ENCODE data around the gene PRRT2.
"Not testable (repeated sequence)": the region's sequence is repeated elsewhere in the genome, so short reads cannot be mapped to it uniquely, and the experiment has no call there.

The PRRT2 gene

DNA sequence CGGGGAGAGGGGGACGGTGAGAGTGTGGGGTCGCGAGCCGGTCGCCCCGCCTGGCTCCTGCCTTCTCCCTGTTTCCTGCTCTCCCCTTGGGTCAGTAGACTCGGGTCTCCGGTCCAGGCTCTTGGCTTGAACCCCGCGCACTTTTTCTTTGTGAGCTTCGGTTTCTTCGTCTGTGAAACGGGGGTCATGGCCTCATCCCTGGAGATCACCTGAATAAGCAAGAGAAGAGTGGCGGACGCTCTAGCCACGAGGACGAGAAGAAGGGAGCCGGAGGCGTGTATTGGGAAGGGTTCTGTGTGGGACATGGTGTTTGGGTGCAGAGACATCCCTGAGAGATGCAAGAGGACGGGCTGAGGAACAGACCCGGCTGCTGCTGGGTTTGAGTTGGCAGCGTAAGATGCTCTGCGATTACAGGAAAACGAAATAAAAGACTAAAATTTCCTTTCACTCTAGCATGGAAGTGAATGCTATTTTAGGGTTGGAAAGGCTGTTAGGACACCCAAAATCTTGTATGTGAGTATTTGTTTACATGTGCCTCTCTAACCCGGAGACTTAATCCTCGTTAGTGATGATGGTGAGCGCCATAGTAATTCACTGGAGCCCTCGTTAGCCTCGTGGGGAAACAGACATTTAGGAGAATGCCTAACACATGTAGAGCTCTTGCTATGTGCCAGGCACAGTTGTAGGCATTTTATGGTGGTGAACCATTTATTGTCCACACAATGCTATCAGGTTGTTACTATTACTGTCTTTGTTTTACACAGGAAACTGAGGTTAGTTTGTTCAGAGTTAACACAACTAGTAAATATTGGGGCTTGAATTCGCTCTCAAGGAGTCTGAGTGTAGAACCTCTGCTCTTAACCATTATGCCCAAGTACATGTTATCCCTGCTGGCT, 20.8 kb upstream of the PRRT2 start:
- DNase-seq (ENCODE audit: low spot score), result no peak

DNA sequence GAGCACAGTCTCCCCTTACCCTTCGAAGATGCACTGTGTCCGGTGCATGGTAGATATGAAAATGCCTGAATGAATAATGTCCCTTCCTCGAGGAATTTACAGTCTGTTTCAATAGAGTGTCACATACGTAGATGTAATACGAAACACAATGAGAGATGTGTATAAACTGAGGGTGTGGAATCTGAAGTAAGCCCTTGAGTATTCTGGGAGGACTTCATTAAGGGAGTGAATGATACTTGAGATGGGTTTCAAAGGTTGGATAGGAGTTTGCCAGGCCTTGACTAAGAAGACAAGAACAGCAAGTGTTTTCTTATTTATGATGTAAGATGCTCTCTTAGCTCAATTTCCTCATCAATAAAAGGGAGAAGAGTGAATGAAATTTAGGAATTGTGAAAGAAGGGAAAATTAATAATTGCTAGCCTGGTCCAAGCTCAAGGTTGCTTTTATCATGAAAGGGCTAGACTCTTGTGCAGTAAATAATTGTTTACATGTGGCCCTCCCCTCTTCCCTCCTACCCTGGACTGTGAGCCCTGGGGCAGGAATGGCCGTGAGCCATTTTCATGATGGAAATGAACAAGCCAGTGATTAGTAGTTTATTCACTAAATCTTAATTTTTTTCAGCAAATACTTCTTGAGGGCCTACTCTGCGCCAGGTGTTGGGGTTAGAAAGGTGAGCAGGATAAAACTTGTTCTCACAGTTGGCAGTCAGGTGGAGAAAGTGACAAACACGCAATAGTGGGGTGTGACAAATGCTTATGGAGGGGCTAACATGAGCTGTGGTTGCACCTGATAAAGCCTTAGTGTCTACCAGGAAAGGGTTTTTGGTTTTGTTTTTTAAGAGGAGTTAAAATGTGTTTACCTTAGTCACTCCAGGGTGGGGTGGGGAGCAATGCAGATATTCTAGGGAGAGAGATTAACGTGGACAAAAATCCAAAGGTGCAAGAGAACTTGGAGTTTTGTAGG, 19.9 kb upstream of the PRRT2 start:
- no peak for DNase-seq (ENCODE audit: low spot score)

DNA sequence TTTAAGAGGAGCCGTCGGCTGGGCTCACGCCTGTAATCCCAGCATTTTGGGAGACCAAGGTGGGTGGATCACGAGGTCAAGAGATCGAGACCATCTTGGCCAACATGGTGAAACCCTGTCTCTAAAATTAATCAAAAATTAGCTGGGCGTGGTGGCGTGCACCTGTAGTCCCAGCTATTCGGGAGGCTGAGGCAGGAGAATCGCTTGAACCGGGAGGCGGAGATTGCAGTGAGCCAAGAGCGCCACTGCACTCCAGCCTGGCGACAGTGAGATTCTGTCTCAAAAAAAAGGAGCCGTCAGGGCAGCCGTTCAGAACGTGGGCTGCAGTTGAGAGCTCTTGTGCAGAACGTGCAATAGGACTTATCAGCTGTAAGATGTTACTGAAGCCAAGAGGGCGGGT, 18.8 kb upstream of the PRRT2 start:
- not testable (repeated sequence) for DNase-seq (ENCODE audit: low spot score)

DNA sequence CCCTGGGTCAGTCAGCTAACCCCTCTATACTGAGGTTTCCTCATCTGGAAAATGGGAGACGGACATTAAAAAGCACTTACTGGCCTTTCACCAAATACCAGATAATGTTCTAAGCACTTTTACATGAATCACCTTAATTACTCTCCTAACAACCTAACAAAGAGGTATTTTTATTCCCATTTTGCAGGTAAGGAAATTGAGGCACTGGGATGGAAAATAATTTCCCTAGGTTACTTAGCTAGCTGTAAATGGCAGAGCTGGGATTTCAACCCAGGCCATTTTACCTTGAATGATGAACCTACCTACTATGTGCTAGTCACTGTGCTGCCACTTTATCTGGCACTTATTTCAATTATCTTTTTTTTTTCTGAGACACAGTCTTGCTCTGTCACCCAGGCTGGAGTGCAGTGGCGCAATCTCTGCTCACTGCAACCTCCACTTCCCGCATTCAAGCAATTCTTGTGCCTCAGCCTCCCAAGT, 17.7 kb upstream of the PRRT2 start:
- DNase-seq (ENCODE audit: low spot score), result no peak

DNA sequence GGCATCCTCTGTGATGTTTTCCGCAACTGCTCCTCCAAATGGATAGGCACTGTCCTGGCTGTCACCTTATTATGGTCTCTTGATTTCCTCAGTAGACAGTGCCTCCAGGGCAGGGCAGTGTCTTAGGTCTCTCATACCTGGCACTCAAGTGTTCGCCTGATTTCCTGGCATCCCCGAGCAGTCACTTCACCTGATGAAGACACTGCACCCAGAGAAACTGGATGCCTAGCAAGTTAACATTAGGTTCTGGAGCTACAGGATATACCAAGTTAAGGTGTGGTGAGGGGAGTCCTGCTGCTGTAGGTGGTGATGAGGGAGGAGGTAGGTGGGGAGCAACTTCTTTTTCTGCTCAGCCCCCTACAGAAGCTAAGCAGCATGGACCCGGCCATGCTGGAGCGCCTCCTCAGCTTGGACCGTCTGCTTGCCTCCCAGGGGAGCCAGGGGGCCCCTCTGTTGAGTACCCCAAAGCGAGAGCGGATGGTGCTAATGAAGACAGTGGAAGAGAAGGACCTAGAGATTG, 9.5 kb upstream of the PRRT2 start:
- no peak for DNase-seq (ENCODE audit: low spot score)

DNA sequence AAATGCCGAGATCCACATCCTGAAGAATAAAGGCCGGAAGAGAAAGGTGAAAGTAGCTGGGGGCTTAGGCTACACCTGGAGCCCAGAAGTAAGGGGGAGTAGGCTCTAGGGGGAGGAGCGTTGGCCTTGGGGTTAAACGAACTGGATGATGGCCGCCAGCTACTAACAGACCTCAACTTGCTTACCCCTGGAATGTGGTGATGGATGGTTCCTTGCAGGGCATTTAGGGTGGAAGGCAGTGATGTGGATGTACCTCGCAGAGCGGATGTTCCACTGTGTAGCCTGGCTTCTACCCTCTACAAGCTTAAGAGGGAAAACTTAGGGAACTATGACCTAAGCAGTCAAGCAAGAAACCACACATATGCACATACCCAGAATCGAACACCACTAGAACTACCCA, 8.0 kb upstream of the PRRT2 start:
- DNase-seq (ENCODE audit: low spot score), result no peak

DNA sequence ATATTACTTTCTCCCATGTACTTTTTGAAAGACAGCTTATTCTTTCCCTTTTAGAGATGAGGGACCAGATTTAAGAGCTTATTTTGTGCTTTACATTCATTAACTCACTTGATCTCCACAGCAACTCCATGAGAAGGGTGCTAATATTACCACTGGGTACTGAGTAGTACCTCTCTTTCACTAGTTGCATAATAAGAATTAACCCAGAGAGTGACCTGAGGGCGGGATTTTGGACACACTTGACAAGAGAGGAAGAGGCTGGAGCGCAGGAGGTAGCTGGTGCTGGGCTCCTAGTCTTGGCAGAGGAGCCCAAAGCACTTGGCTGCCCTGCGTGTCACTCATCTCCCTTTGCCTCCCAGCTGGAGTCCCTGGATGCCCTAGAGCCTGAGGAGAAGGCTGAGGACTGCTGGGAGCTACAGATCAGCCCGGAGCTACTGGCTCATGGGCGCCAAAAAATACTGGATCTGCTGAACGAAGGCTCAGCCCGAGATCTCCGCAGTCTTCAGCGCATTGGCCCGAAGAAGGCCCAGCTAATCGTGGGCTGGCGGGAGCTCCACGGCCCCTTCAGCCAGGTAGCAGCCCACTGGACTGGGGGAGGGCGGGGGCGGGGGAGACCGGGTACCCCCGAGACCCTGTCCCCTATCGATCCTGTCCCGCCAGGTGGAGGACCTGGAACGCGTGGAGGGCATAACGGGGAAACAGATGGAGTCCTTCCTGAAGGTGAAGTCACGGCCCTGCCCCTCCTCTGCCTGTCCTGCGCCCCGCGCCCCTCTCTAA, 7.3 kb upstream of the PRRT2 start:
- no peak for DNase-seq (ENCODE audit: low spot score)

DNA sequence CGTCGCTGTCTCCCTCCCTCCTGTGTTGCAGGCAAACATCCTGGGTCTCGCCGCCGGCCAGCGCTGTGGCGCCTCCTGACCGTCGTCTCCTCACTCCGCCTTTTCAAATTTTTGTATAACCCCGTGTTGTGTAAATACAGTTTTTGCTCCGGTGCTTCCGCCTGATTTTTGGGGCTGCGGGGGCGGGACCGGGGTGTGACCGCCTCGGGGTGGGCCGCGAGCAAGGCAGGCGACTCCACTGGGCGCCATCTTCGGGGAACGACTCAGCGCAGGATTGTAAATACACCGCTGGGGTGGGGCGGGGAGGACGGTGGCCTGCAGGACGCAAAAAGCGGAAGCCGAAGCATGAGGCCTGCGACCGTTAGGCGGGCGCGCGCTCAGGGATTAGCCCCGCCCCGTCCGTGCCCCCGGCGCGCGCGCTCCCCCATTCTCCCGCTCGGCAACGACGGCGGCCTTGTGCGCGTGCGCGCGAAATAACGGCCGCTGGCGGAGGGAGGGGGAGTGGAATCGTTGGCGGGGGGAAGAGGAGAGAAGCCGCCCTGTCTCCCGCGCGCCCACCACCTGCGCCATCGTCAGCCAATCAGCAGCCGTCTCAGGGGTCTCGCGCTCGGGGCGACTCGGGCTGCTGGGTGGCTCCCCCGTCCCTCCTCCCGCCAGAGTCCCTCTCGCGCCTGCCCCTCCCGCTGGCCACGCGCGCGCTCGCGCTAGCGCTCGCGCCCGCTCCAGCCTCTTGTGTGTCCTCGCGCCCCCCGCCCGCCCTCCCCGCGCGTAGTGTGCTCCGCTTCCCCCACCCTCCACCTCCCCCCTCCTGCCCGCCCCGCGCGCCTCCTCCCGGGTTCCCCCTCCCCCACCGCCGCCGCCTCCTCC, 6.5 kb upstream of the PRRT2 start:
- DNase-seq (ENCODE audit: low spot score), result peak; percentile 96

DNA sequence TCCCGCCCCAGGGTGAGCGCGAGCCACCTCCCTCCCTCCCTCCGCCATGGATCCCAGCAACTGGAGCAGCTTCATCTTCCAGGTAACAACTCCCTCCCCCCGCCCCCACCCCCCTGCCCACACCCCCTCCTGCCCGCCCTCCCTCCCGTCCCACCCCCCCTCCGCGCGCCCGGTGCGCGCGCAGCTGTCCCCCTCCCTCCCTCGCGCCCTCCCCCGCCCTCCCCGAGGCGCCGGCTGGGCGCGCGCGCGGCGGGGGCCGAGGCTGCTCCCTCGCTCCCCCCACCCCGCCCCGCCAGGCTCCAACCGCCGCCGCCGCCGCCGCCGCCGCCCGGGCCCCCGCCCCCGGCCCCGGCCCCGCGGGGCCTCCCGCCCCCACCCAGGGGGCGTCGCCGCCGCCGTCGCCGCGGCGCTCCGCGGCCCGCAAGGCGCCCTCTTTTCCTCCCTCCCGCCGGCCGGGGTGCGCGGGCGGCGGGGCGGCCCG, 5.9 kb upstream of the PRRT2 start, which contains the start of gene MAZ:
MAZ (plus strand) TSS at position 431 of the 481 bp plus-strand sequence. CDS start 173 bp downstream, outside the sequence.
- DNase-seq (ENCODE audit: low spot score), result peak; percentile 81

DNA sequence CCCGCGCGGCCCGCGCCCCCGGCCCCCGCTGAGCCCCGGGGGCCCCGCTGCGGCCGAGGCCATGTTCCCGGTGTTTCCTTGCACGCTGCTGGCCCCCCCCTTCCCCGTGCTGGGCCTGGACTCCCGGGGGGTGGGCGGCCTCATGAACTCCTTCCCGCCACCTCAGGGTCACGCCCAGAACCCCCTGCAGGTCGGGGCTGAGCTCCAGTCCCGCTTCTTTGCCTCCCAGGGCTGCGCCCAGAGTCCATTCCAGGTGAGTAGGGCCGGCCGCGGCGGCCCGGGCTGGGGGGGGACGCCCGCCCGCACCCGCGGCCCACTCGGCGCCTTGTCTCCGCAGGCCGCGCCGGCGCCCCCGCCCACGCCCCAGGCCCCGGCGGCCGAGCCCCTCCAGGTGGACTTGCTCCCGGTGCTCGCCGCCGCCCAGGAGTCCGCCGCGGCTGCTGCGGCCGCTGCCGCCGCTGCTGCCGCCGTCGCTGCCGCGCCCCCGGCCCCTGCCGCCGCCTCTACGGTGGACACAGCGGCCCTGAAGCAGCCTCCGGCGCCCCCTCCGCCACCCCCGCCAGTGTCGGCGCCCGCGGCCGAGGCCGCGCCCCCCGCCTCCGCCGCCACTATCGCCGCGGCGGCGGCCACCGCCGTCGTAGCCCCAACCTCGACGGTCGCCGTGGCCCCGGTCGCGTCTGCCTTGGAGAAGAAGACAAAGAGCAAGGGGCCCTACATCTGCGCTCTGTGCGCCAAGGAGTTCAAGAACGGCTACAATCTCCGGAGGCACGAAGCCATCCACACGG, 5.2 kb upstream of the PRRT2 start:
- peak; percentile 66 for DNase-seq (ENCODE audit: low spot score)

DNA sequence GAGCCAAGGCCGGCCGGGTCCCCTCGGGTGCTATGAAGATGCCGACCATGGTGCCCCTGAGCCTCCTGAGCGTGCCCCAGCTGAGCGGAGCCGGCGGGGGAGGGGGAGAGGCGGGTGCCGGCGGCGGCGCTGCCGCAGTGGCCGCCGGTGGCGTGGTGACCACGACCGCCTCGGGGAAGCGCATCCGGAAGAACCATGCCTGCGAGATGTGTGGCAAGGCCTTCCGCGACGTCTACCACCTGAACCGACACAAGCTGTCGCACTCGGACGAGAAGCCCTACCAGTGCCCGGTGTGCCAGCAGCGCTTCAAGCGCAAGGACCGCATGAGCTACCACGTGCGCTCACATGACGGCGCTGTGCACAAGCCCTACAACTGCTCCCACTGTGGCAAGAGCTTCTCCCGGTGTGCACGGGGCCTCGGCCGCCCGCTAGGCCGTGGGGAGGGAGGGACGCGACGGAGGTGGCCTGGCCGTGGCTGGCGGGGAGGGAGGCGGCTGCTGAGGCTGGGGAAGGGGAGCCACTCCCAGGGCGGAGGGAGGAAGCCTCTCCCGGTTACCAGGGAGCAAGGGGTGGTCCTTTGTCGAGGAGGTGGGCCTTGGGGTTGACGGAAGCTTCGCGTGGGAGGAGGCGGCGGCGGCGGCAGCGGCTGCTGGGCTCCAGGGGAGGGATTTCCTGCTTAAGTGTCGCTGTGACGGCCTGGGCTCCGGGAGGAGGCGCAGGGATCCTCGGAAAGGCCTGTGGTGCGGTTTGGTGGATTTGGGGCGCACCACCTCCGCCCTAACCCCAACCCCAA, 4.4 kb upstream of the PRRT2 start:
- peak; percentile 89 for DNase-seq (ENCODE audit: low spot score)

DNA sequence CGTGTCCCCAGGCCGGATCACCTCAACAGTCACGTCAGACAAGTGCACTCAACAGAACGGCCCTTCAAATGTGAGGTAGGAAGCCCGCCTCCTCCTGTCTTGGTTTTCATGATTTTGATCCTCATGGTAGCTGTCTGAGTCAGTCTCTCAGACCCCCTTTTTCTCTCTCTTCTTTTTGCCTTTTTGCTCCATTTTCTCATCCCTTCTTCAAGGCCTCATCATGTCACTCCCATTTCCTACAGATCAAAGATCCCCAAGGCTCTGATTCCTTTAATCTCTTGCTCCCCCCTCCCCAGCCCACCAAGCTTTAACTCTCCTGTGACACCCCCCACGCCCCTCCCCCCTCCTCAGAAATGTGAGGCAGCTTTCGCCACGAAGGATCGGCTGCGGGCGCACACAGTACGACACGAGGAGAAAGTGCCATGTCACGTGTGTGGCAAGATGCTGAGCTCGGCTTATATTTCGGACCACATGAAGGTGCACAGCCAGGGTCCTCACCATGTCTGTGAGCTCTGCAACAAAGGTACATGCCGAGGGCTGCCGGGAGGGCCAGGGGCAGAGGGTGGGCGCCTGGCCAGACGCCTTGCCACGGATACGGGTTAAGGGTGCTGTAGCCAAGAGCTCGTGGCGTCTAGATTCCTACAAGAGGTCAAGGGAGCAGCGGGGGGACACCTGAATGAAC, 3.6 kb upstream of the PRRT2 start:
- DNase-seq (ENCODE audit: low spot score), result no peak

DNA sequence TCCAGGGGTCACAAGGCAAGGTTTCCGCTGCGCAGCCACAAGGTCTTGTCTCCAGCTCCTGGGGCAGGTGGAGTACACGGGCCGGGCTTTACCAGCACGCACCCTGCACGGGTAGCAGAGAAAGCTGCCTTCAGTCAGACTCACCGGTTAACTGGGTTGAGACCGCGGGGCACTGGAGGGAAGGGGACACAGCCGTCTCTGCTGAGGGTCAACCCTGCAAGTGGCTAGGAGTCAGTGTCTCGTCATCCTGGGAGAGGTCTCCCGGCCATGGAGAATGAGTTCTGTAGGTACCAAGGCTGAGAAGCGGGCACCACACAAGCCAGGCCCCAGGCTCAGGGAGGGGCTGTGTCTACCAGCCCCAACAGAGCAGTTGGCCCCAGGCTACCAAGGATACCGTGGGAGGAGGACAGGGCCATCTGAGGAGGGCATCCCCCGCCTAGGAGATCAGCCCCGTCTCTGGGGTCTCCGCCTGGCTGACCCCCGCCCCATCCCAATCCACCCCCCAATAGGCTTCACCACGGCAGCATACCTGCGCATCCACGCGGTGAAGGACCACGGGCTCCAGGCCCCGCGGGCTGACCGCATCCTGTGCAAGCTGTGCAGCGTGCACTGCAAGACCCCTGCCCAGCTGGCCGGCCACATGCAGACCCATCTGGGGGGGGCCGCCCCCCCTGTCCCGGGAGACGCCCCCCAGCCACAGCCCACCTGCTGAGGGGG, 2.8 kb upstream of the PRRT2 start:
- DNase-seq (ENCODE audit: low spot score), result no peak

DNA sequence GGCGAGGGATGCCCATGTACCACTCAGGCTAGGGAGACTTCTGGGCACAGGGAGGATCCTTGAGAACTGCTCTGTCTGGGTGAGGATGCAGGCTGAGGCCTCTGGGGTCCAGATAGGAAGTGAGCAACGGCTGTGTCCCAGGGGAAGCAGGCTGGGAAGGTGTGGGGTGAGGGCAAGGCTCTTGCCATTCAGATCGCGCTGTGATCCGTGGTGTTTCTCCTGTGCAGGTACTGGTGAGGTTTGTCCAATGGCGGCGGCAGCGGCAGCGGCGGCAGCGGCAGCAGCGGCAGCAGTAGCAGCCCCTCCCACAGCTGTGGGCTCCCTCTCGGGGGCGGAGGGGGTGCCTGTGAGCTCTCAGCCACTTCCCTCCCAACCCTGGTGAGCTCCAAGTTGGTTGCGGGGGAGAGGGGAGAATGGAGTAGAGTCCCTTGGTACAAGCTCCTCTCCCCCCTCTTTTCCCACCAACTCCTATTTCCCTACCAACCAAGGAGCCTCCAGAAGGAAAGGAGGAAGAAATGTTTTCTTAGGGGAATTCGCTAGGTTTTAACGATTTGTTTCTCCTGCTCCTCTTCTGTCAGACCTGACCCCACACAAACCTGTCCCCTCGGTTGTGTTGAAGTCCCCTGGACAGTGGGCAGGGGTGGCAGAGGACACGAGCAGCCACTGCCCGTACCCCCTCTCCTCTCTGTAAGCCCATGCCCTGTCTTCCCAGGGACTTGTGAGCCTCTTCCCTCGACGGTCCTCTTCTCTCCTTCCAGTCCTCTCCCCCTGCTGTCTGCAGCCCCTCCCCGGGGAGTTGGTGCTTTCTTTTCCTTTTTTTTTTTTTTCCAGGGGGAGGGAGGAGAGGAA, 1.9 kb upstream of the PRRT2 start:
- no peak for DNase-seq (ENCODE audit: low spot score)

DNA sequence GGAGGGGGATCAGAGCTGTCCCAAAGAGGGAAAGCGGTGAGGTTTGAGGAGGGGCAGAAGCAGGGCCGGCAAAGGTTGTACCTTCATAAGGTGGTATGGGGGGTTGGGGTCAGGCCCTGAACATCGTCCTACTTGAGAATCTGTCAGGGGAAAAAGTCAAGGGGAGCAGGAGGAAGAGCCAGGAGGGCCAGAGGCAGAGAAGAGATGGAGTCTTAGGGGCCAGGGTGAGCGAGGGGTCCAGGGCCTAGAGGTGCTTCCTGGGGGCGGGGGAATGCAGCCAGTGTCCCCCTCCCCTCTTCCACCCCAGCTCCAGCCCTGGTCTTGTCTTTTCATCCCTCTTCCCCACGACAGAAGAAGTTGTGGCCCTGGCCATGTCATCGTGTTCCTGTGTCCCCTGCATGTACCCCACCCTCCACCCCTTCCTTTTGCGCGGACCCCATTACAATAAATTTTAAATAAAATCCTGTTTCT, 1.3 kb upstream of the PRRT2 start:
- no peak for DNase-seq (ENCODE audit: low spot score)

DNA sequence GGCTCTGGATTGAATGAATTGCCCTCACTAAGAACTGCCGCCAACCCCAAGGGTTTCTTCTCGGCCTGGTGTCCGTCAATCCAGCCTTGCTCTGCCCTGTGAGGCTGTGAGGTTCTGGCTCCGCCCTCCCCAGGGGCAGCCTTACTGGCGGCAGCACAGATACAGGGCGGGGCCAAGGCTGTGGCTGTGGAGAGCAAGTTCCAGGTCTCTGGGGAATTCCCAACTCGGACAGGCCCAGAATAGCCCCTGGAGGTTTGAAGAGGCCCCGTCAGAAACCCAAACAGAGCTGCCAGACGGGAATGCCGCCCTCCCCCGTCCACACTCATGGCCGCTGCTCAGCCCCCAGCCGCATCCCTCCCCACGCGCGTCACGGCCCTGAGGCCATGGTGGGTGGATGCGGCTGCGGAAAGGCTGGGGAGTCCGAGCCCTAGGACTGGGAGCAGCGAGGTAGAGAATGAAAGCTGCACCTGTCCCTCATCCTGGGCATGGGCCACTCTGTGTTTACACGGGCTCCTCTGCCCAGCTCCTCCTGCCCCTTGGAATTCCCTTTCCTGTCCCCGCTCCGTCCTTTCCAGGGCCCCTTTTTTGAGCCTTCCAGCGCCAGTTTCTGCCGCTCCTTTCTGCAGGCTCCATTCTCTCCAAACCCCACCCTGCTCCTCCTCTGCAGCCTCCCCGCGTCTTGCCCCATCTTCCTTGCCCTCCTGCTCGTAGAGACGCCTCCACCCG, 660 bp upstream of the PRRT2 start:
- peak; percentile 87 for DNase-seq (ENCODE audit: low spot score)
